RPMI7951 (cell line): ENCODE data around the gene TSPAN9. TPM values are rescaled to one million over a fixed set of nuclear protein-coding genes. Genes with fewer than 3 reads are reported as not detected.
A peak's percentile ranks its signal among the peaks of the same experiment; 100 is the strongest.

ENCODE experiments used
- DNase-seq: peaks from one replicate; pipeline ENCODE4 v3.0.0-alpha.2; 2012; ENCODE audit warnings: low read depth
- total RNA-seq: library from RNA; depleted of rRNA; stranded (reverse); fragments of >200 nt; shearing (Covaris generic); gene quantifications from 2 replicates; pipeline ENCODE4 v1.2.3, GENCODE V29; 2014

The TSPAN9 gene
- total RNA-seq, 1 experiment from 2014 or later: 37.6 TPM

- no peak for DNase-seq
Measured at GRCh38 chr12:3141339-3142321, 64.5 kb downstream of the TSPAN9 start.

GRCh38 chr12:3142386-3142785 is 65.2 kb downstream of the TSPAN9 start:
- DNase-seq: no peak

GRCh38 chr12:3144495-3144894 is 67.3 kb downstream of the TSPAN9 start:
- DNase-seq: no peak

GRCh38 chr12:3145033-3145432 is 67.9 kb downstream of the TSPAN9 start:
- DNase-seq: no peak

- DNase-seq: no peak
Measured at GRCh38 chr12:3145546-3146310, 68.5 kb downstream of the TSPAN9 start.

GRCh38 chr12:3147260-3147659 is 70.1 kb downstream of the TSPAN9 start:
- DNase-seq: no peak

GRCh38 chr12:3148366-3149000 is 71.3 kb downstream of the TSPAN9 start:
- no peak for DNase-seq

GRCh38 chr12:3149515-3150307 is 72.5 kb downstream of the TSPAN9 start:
- no peak for DNase-seq

GRCh38 chr12:3150308-3150670 is 73.1 kb downstream of the TSPAN9 start:
- no peak for DNase-seq

GRCh38 chr12:3150931-3151835 is 74.0 kb downstream of the TSPAN9 start:
- no peak for DNase-seq

GRCh38 chr12:3152011-3152511 is 74.9 kb downstream of the TSPAN9 start:
- DNase-seq: no peak

- no peak for DNase-seq
Measured at GRCh38 chr12:3152892-3153291, 75.7 kb downstream of the TSPAN9 start.

- DNase-seq: no peak
Measured at GRCh38 chr12:3154006-3154405, 76.8 kb downstream of the TSPAN9 start.

- no peak for DNase-seq
Measured at GRCh38 chr12:3155702-3156370, 78.7 kb downstream of the TSPAN9 start.

GRCh38 chr12:3157581-3158323 is 80.6 kb downstream of the TSPAN9 start:
- DNase-seq: peak; percentile 77

GRCh38 chr12:3158851-3159465 is 81.8 kb downstream of the TSPAN9 start:
- no peak for DNase-seq

- DNase-seq: no peak
Measured at GRCh38 chr12:3160081-3160480, 82.9 kb downstream of the TSPAN9 start.

GRCh38 chr12:3161861-3162260 is 84.7 kb downstream of the TSPAN9 start:
- no peak for DNase-seq
